Caki2 (cell line): ENCODE results near the gene SLC38A5. TPM values are rescaled to one million over a fixed set of nuclear protein-coding genes. Genes with fewer than 3 reads are reported as not detected.

Source experiments
- DNase-seq: peaks from one replicate; pipeline ENCODE4 v3.0.0-alpha.2; 2015; ENCODE audit warnings: low read depth
- in situ Hi-C: cut with HindIII; loops from 2 replicates; pipeline ENCODE4 v1.10.0; 2016; ENCODE audit warnings: low sequenced_read_pairs, low pct_unique_long_range_greater_than_20kb, mixed read lengths
- total RNA-seq: library from RNA; depleted of rRNA; stranded (reverse); fragments of >200 nt; shearing (Covaris generic); gene quantifications from 2 replicates; pipeline ENCODE4 v1.2.3, GENCODE V29; 2014; ENCODE audit warnings: low replicate concordance

SLC38A5 gene
- total RNA-seq, 1 experiment from 2014 or later = not detected

GRCh38 chrX:48473704-48473990, 3.6 kb upstream of the SLC38A5 start:
- no peak for DNase-seq
- in situ Hi-C loops = no loop called here

- in situ Hi-C loops = no loop called here
- no peak for DNase-seq
Measured at GRCh38 chrX:48472851-48473703, 3.0 kb upstream of the SLC38A5 start.

GRCh38 chrX:48472225-48472624, 2.2 kb upstream of the SLC38A5 start:
- in situ Hi-C loops = no loop called here
- DNase-seq = no peak

DNA sequence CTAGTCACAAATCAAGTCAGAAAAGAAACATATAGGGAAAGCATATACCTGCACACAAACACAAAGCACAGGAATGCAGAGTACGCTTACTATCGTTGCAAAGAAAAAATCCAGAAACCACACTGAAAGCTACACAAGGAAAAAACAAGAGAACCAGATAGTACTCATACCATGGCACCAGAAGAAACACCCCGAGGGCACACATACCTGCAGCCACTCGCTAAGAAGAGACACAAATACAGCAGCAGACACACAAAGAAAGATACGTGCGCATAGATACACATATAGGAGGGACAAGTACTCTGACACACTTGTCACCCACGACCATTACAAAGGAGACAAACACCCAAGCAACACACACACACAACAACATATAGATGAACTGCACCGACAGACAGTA, 1.4 kb upstream of the SLC38A5 start:
- in situ Hi-C loops = no loop called here
- DNase-seq = no peak

DNA sequence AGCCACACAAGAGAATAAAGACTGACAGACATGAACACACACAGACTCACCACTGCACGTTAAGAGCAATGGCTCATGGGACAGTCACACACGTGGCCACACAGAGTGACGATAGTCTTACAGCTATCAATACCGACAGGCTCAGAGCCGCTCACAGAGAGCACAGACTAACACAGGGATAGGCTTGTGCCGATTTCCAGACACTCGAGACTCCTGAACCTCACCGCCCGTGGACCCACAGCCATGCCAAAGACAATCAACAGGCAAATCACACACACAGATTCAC, 716 bp upstream of the SLC38A5 start:
- no peak for DNase-seq
- in situ Hi-C loops = no loop called here

GRCh38 chrX:48468693-48469691, 1.1 kb downstream of the SLC38A5 start:
- in situ Hi-C loops = no loop called here
- DNase-seq = no peak

DNA sequence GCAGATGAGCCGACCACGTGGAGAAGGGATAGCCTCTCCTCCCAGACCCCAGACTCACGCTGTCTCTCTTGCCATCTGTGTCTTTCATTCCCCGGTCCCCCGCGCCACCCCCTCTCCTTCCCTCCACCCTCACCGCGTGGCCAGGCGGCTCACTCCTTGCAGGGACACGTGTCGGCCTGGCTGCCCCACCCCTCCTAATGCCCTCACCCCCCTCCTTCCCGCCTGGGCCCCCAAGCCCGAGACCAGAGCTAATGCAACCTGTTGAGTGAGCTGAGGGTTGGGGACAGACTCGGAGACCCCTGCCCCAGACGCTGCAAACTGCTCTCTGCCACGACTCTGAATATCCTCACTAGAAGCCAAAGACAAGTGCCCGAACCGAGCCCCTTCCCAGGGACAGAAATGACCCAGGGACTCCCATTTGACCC, 1.8 kb downstream of the SLC38A5 start:
- in situ Hi-C loops = no loop called here
- no peak for DNase-seq

GRCh38 chrX:48467281-48467761, 2.7 kb downstream of the SLC38A5 start:
- no peak for DNase-seq
- in situ Hi-C loops = no loop called here

GRCh38 chrX:48466696-48467095, 3.4 kb downstream of the SLC38A5 start:
- in situ Hi-C loops = no loop called here
- no peak for DNase-seq

DNA sequence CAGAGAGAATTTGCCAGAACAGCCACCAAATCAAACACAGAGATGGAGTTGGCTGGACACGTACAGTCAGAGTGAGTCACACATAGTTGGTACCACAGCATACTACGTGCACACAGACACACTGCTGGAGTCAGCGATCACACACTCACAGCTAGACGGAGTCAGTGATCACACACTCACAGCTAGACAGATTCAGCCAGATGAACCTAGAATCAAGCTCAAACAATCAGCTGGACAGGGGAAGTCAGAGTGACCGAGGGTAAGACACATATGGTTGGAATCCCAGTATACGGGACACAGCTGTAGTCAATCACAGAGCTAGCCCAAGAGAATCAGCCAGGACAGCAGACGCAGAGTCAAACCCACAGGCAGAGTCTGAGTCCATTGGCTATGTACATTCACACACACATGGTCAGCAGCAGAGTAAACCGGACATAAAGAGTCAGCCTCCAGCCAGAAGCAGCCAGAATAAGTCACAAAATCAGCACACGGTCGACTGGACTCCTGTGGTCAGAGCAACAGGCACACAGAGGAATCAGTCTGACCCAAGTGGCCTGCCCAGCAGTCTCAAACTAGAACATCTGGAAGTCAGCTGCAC, 4.6 kb downstream of the SLC38A5 start:
- in situ Hi-C loops = no loop called here
- DNase-seq = no peak

DNA sequence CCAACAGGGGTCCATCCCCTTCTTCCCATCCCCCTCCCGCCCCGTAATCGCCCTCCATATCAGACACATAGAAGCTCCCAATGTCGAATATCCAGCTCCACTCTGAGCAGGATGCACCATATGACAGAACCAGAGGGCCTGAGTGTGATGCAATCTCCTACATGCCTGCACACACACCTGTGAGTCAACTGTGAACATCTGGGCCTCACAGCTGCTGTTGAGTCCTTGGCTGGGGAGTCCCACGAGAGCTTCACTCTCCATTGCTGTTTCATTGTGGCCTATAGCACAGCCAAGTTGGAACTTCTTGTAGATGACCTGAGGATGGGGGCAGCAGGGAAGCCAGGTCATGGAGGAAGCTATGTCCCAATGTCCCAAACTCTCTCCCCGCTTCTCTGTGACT, 8.2 kb downstream of the SLC38A5 start:
- in situ Hi-C loops = no loop called here
- no peak for DNase-seq

GRCh38 chrX:48460606-48461005, 9.5 kb downstream of the SLC38A5 start:
- DNase-seq = no peak
- in situ Hi-C loops = no loop called here

- DNase-seq = no peak
- in situ Hi-C loops = no loop called here
Measured at GRCh38 chrX:48460031-48460430, 10.0 kb downstream of the SLC38A5 start.

DNA sequence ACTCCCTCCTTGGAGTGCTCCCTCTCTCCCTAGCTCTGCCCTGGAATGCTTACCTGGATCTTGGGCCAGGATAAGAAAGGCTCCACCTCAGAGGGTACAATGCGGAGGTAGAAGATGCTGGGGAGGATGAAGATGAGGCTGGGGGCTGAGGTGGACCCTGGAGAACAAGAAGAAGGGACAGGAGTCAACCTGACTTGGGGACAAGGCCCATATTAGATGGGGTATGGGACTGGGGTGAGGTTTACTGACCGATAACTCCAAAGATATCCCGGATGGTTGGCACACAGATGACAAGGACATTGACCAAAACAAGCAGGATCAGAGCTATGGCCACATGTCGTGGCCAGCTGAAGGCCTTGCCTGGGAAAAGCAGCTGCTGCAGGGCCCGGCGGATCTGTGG, 10.6 kb downstream of the SLC38A5 start:
- DNase-seq = no peak
- in situ Hi-C loops = no loop called here

- in situ Hi-C loops = no loop called here
- no peak for DNase-seq
Measured at GRCh38 chrX:48458711-48459110, 11.3 kb downstream of the SLC38A5 start.

DNA sequence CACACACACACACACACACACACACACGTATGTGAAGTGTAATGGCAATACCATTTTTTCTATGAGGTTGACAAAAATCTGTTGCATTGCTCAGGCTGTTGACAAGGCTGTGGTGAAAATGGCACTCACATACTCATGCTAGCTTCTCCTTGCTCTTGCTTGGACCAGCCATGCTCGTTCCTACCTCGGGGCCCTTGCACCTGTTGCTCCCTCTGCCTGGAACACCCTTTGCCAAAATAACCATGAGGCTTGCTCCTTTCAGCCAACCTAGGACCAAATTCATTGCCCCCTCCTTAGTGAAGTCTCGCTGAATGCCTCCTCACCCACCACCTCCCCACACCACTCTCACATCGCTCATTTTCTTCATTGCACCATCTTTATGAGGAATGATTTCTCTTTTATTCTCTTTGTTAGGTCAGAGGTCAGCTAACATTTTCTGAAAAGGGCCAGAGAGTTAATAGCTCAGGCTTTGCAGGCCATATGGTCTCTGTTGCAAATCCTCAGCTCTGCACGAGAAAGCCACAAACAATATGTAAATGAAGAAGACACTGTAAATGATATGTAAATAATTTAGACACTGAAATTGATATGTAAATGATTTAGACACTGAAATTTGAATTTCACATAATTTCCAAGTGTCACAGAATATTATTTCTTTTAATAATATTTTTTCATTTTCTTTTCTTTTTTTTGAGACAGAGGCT, 13.3 kb downstream of the SLC38A5 start:
- DNase-seq = no peak
- in situ Hi-C loops = no loop called here

DNA sequence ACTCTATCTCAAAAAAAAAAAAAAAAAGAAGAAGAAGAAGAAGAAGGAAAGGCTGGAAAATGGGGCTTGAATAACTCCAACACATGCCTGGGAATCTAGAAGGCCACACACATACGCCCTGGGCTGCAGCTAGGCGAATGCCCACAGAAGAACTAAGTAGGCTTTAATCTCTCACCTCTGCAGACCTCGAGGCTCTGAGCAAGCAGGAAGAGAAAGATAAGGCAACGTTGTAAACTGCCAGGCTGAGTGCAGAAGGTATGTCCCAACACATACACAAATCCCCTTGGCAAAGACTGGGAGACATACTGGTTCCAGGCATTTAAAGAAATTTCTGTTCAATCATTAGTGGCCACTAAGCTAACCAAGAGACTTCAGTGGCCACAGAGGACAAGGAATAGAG, 18.4 kb downstream of the SLC38A5 start:
- no peak for DNase-seq
- in situ Hi-C loops = no loop called here

DNA sequence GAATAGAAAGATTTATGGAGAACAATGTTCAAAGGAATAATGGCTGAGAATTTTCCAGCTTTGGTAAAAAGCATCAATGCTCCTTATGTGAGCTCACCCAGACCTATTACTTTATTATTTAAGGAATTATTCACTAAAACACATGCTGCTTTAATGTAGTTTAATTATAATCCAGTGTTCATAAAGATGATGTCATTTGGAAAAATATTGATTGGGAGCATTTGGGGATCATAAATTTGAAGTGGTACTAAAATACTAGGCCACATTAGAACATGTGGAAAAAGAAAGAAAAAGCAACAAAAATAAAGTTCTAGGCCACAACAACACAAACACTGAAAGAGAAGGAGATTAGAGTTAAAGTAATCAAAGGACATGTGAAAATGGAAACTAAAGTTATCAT, 20.0 kb downstream of the SLC38A5 start:
- no peak for DNase-seq
- in situ Hi-C loops = no loop called here
